A549 (cell line): ENCODE results near the gene TDRD9. TPM values are rescaled to one million over a fixed set of nuclear protein-coding genes. Genes with fewer than 3 reads are reported as not detected.

ENCODE experiments used
- ATAC-seq, 2 experiments: fragments of 200-7000 bp in 1 of 2; fragments of >200 bp in 1 of 2; cut with Nextera tagmentation in 1 of 2; cut with Tn5 transposase in 1 of 2; 3 replicates each; pipeline versions ENCODE4 v1.8.0 to v1.9.1; 2018 to 2020; ENCODE audit warnings: mild to moderate bottlenecking in 1 of 2, moderate library complexity in 1 of 2
- CTCF ChIA-PET: fragments of 300-600 bp; sonication (Branson Sonifier 250); formaldehyde crosslinking; extraction: SDS; loops from one replicate; lab custom pipeline; 2021; ENCODE audit warnings: antibody characterized with exemption, inconsistent platforms; lab: Yijun Ruan, JAX
- POLR2A ChIA-PET: fragments of 350-600 bp; formaldehyde crosslinking; extraction: SDS; loops from one replicate; lab custom pipeline; 2021; ENCODE audit warnings: antibody characterized with exemption, inconsistent platforms; lab: Yijun Ruan, JAX
- DNase-seq, 2 experiments: peaks; one replicate each; pipeline versions ENCODE4 v3.0.0 to v3.0.0-alpha.2; 2011 to 2016; ENCODE audit warnings: low read depth in 1 of 2, low spot score in 1 of 2
- FAIRE-seq: peaks from 2 replicates; lab custom pipeline; 2011; peaks lifted over from hg19 to GRCh38; lab: Jason Lieb, UNC
- H3K27ac ChIP-seq, 2 experiments: fragments of >200 bp; sonication (Bioruptor Twin); formaldehyde crosslinking; 3 replicates each; pipeline ENCODE4 v1.5.1; 2016 to 2017
- H3K4me1 ChIP-seq: fragments of >200 bp; sonication (Bioruptor Twin); formaldehyde crosslinking; 3 replicates; pipeline ENCODE4 v1.6.1; 2016
- H3K4me2 ChIP-seq: fragments of >200 bp; sonication (Bioruptor Twin); formaldehyde crosslinking; 3 replicates; pipeline ENCODE4 v1.6.1; 2016
- H3K4me3 ChIP-seq: fragments of >200 bp; sonication (Bioruptor Twin); formaldehyde crosslinking; 3 replicates; pipeline ENCODE4 v1.5.1; 2016
- H3K9me3 ChIP-seq: fragments of >200 bp; sonication (Bioruptor Twin); formaldehyde crosslinking; 3 replicates; pipeline ENCODE4 v1.6.1; 2016
- ATOH8 ChIP-seq: fragments of 250-450 bp; sonication (Bioruptor Pico); IDR thresholded peaks from 2 replicates; pipeline ENCODE4 v1.5.0; 2020; ENCODE audit warnings: low read depth, mild to moderate bottlenecking, moderate library complexity
- CBX2 ChIP-seq: fragments of 200-600 bp; sonication (generic); IDR thresholded peaks from 2 replicates; pipeline ENCODE4 v1.6.1; 2016; ENCODE audit warnings: low read depth, mild to moderate bottlenecking, borderline replicate concordance
- CEBPB ChIP-seq, 2 experiments: fragments of >200 bp in 1 of 2; sonication (Bioruptor Twin) in 1 of 2; formaldehyde crosslinking in 1 of 2; IDR thresholded peaks; 2 replicates each; pipeline ENCODE4 v1.6.1; 2012 to 2016
- CHD4 ChIP-seq: fragments of 200-600 bp; sonication (generic); IDR thresholded peaks from 2 replicates; pipeline ENCODE4 v1.6.1; 2016; ENCODE audit warnings: antibody characterized with exemption, mild to moderate bottlenecking, borderline replicate concordance
- EHF ChIP-seq: fragments of 250-450 bp; sonication (Bioruptor Pico); IDR thresholded peaks from 2 replicates; pipeline ENCODE4 v1.5.0; 2020; ENCODE audit warnings: mild to moderate bottlenecking
- EHMT2 ChIP-seq: fragments of 200-600 bp; sonication (generic); IDR thresholded peaks from 2 replicates; pipeline ENCODE4 v1.6.1; 2016; ENCODE audit warnings: antibody characterized with exemption, low read depth, mild to moderate bottlenecking, moderate library complexity
- ESRRA ChIP-seq: fragments of 150-350 bp; IDR thresholded peaks from 2 replicates; pipeline ENCODE4 v1.6.1; 2014; ENCODE audit warnings: mild to moderate bottlenecking, low read length, borderline replicate concordance
- FOSL2 ChIP-seq, 2 experiments: fragments of 450-650 bp in 1 of 2; fragments of >200 bp in 1 of 2; sonication (Bioruptor Twin) in 1 of 2; formaldehyde crosslinking; IDR thresholded peaks; 2 replicates each; pipeline versions ENCODE4 v1.5.0 to v1.6.1; 2016 to 2020; ENCODE audit warnings: mild to moderate bottlenecking in 1 of 2, moderate library complexity in 1 of 2
- FOXS1 ChIP-seq: fragments of 250-450 bp; sonication (Bioruptor Pico); IDR thresholded peaks from 2 replicates; pipeline ENCODE4 v1.5.0; 2020; ENCODE audit warnings: mild to moderate bottlenecking, moderate library complexity
- HEYL ChIP-seq: fragments of 250-450 bp; sonication (Bioruptor Pico); IDR thresholded peaks from 2 replicates; pipeline ENCODE4 v1.8.0; 2021; ENCODE audit warnings: mild to moderate bottlenecking, moderate library complexity
- HMGXB4 ChIP-seq: fragments of 250-450 bp; sonication (Bioruptor Pico); IDR thresholded peaks from 2 replicates; pipeline ENCODE4 v1.5.0; 2021; ENCODE audit warnings: mild to moderate bottlenecking, moderate library complexity, borderline replicate concordance
- JUNB ChIP-seq: fragments of >200 bp; sonication (Bioruptor Twin); formaldehyde crosslinking; IDR thresholded peaks from 2 replicates; pipeline ENCODE4 v1.6.1; 2016
- KDM1A ChIP-seq: fragments of 200-600 bp; sonication (generic); IDR thresholded peaks from 2 replicates; pipeline ENCODE4 v1.6.1; 2016; ENCODE audit warnings: low read depth, mild to moderate bottlenecking
- NPAS2 ChIP-seq: fragments of 250-450 bp; sonication (Bioruptor Pico); IDR thresholded peaks from 2 replicates; pipeline ENCODE4 v1.8.0; 2022; ENCODE audit warnings: mild to moderate bottlenecking, moderate library complexity, borderline replicate concordance
- NR3C1 ChIP-seq: fragments of >200 bp; sonication (Bioruptor Twin); formaldehyde crosslinking; IDR thresholded peaks from 3 replicates; pipeline ENCODE4 v1.6.1; 2017
- POLR2A ChIP-seq: IDR thresholded peaks from 2 replicates; pipeline ENCODE4 v1.6.1; 2012; ENCODE audit warnings: mild to moderate bottlenecking, low read length
- RARB ChIP-seq: fragments of 250-450 bp; sonication (Bioruptor Pico); IDR thresholded peaks from 2 replicates; pipeline ENCODE4 v1.8.0; 2021; ENCODE audit warnings: mild to moderate bottlenecking, moderate library complexity
- ZFP36 ChIP-seq: fragments of 450-650 bp; IDR thresholded peaks from 2 replicates; pipeline ENCODE4 v1.6.1; 2014; ENCODE audit warnings: borderline replicate concordance; ENCODE audit not compliant: partially characterized antibody
- WGBS: methylation state at CpG from one replicate; pipeline ENCODE4 v1.1.6; 2017; ENCODE audit errors: missing lambda C conversion rate; 5-methylcytosine and 5-hydroxymethylcytosine counted together
- polyA plus RNA-seq, 4 experiments: library from polyadenylated mRNA; depleted of rRNA in 3 of 4; stranded (reverse); fragments of >200 nt; fragmentation: RNase III in 1 of 4; extraction: RNeasy Plus Mini Kit Qiagen cat#74134 plus additional on column Dnase treatment in 1 of 4; gene quantifications; 2 replicates in 3 of 4; 3 replicates in 1 of 4; pipeline ENCODE4 v1.2.3, GENCODE V29; 2011 to 2017
- TF ChIP-seq, protein P1 (sequence below): IDR thresholded peaks from 2 replicates; pipeline ENCODE4 v1.6.1; 2012
- TF ChIP-seq, protein P2 (sequence below): IDR thresholded peaks from 2 replicates; pipeline ENCODE4 v1.6.1; 2012; ENCODE audit warnings: low read depth, borderline replicate concordance
- TF ChIP-seq, protein P3 (sequence below): IDR thresholded peaks from 2 replicates; pipeline ENCODE4 v1.6.1; 2012

TDRD9 gene
- polyA plus RNA-seq, 2 of the 4 experiments (the other 2 are of a cell fraction), result 0.04 TPM; not detected in 1

- TF ChIP-seq HMGXB4 (CRISPR knock-in tag), result no peak
- no peak for TF ChIP-seq RARB (CRISPR knock-in tag)
Measured at GRCh38 chr14:104085889-104086201, 157.6 kb downstream of the TDRD9 start (continued).

GRCh38 chr14:104086210-104086660 lies 158.0 kb downstream of the TDRD9 start:
- no peak for FAIRE-seq
- H3K27ac ChIP-seq, result no peak overlapping the region
- TF ChIP-seq FOXS1, result no peak
- no peak for TF ChIP-seq JUNB
- no peak for TF ChIP-seq NPAS2 (CRISPR knock-in tag)
- TF ChIP-seq ESRRA, result no peak
- TF ChIP-seq, protein P1, sequence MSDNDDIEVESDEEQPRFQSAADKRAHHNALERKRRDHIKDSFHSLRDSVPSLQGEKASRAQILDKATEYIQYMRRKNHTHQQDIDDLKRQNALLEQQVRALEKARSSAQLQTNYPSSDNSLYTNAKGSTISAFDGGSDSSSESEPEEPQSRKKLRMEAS, result no peak
- no peak for TF ChIP-seq NR3C1
- no peak for TF ChIP-seq EHMT2
- TF ChIP-seq RARB (CRISPR knock-in tag), result no peak
- TF ChIP-seq CBX2, result no peak
- no peak for TF ChIP-seq CEBPB (IDR thresholded peaks at IDR 0.05)
- no peak for TF ChIP-seq ATOH8 (CRISPR knock-in tag)
- TF ChIP-seq EHF (CRISPR knock-in tag), result no peak
- no peak for TF ChIP-seq POLR2A
- TF ChIP-seq, protein P2, sequence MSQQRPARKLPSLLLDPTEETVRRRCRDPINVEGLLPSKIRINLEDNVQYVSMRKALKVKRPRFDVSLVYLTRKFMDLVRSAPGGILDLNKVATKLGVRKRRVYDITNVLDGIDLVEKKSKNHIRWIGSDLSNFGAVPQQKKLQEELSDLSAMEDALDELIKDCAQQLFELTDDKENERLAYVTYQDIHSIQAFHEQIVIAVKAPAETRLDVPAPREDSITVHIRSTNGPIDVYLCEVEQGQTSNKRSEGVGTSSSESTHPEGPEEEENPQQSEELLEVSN, result no peak
- no peak for TF ChIP-seq KDM1A
- no peak for TF ChIP-seq ZFP36
- no peak for TF ChIP-seq FOSL2 (IDR thresholded peaks at IDR 0.05)
- TF ChIP-seq FOSL2 (CRISPR knock-in tag; IDR thresholded peaks at IDR 0.05), result no peak
- TF ChIP-seq, protein P3, sequence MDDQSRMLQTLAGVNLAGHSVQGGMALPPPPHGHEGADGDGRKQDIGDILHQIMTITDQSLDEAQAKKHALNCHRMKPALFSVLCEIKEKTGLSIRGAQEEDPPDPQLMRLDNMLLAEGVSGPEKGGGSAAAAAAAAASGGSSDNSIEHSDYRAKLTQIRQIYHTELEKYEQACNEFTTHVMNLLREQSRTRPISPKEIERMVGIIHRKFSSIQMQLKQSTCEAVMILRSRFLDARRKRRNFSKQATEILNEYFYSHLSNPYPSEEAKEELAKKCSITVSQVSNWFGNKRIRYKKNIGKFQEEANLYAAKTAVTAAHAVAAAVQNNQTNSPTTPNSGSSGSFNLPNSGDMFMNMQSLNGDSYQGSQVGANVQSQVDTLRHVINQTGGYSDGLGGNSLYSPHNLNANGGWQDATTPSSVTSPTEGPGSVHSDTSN, result no peak
- no peak for TF ChIP-seq HEYL
- TF ChIP-seq CHD4, result no peak
- WGBS, result 83% methylated on average over 11 of the region's 13 CpGs
- ChIA-PET CTCF (interaction anchor here (1.7 to 4.7 kb wide), 5 partner anchors 9 to 478 kb away, joined by 4 to 41 read pairs (median 5); no protein-coding TSS in a partner anchor), POLR2A (no interaction called here)
- H3K4me1 ChIP-seq, result no peaks in the 10 kb centered on the region; the same call in 2 of the 3 replicates
- no peak overlapping the region for H3K4me2 ChIP-seq
- ATAC-seq, result peak in 1 of 2 experiments; percentile 10; a peak in 3 of 6 replicates
- H3K4me3 ChIP-seq, result no peak overlapping the region
- H3K9me3 ChIP-seq, result no peaks in the 10 kb centered on the region
- DNase-seq, result no peak
